H9 (cell line): ENCODE measurements around the gene FUT8. TPM values are rescaled to one million over a fixed set of nuclear protein-coding genes. Genes with fewer than 3 reads are reported as not detected.

Experiments
- DNase-seq: peaks from one replicate; pipeline ENCODE4 v3.0.0-alpha.2; 2017
- H2AFZ ChIP-seq: one replicate; pipeline ENCODE4 v1.6.1; 2013; ENCODE audit warnings: mild to moderate bottlenecking, low read length, control low read depth, moderate library complexity
- H2AK5ac ChIP-seq: 2 replicates; pipeline ENCODE4 v1.6.1; 2013; ENCODE audit warnings: low read length, control low read depth, mixed read lengths; ENCODE audit not compliant: insufficient read length
- H2BK120ac ChIP-seq: one replicate; pipeline ENCODE4 v1.6.1; 2013; ENCODE audit warnings: low read depth, mild to moderate bottlenecking, low read length, control low read depth, inconsistent platforms; ENCODE audit not compliant: poor library complexity, severe bottlenecking
- H2BK12ac ChIP-seq: 2 replicates; pipeline ENCODE4 v1.6.1; 2013; ENCODE audit warnings: low read length, control low read depth, mixed read lengths, low read depth; ENCODE audit not compliant: insufficient read length
- H2BK15ac ChIP-seq: 2 replicates; pipeline ENCODE4 v1.6.1; 2013; ENCODE audit warnings: low read depth, low read length, control low read depth
- H2BK20ac ChIP-seq: one replicate; pipeline ENCODE4 v1.6.1; 2013; ENCODE audit warnings: low read depth, mild to moderate bottlenecking, low read length, control low read depth, inconsistent platforms; ENCODE audit not compliant: poor library complexity, severe bottlenecking
- H2BK5ac ChIP-seq: 2 replicates; pipeline ENCODE4 v1.6.1; 2013; ENCODE audit warnings: low read length, control low read depth, mixed read lengths; ENCODE audit not compliant: insufficient read length
- H3K14ac ChIP-seq: 2 replicates; pipeline ENCODE4 v1.6.1; 2013; ENCODE audit warnings: low read length, control low read depth; ENCODE audit not compliant: insufficient read depth
- H3K18ac ChIP-seq: 2 replicates; pipeline ENCODE4 v1.6.1; 2013; ENCODE audit warnings: low read depth, mild to moderate bottlenecking, mixed read lengths, low read length, control low read depth; ENCODE audit not compliant: insufficient read length
- H3K23ac ChIP-seq: 2 replicates; pipeline ENCODE4 v1.6.1; 2013; ENCODE audit warnings: low read length, control low read depth, mixed read lengths, low read depth; ENCODE audit not compliant: insufficient read length
- H3K23me2 ChIP-seq: 2 replicates; pipeline ENCODE4 v1.6.1; 2013; ENCODE audit warnings: low read depth, mild to moderate bottlenecking, mixed read lengths, low read length, control low read depth; ENCODE audit not compliant: insufficient read length, poor library complexity, severe bottlenecking
- H3K27ac ChIP-seq: 2 replicates; pipeline ENCODE4 v1.5.1; 2013; ENCODE audit warnings: low read length, control low read depth, mixed read lengths, low read depth; ENCODE audit not compliant: insufficient read length
- H3K27me3 ChIP-seq: 2 replicates; pipeline ENCODE4 v1.6.1; 2013; ENCODE audit warnings: low read length, control low read depth, inconsistent platforms; ENCODE audit not compliant: insufficient read depth
- H3K4ac ChIP-seq: 2 replicates; pipeline ENCODE4 v1.6.1; 2013; ENCODE audit warnings: low read depth, mild to moderate bottlenecking, control low read depth, inconsistent platforms, low read length, moderate library complexity
- H3K4me1 ChIP-seq: 2 replicates; pipeline ENCODE4 v1.6.1; 2013; ENCODE audit warnings: low read length, control low read depth, inconsistent platforms; ENCODE audit not compliant: insufficient read depth
- H3K4me2 ChIP-seq: 2 replicates; pipeline ENCODE4 v1.6.1; 2013; ENCODE audit warnings: low read length, control low read depth, mixed read lengths; ENCODE audit not compliant: insufficient read length, insufficient read depth
- H3K56ac ChIP-seq: 2 replicates; pipeline ENCODE4 v1.6.1; 2013; ENCODE audit warnings: low read depth, mild to moderate bottlenecking, mixed read lengths, low read length, control low read depth; ENCODE audit not compliant: insufficient read length
- H3K79me1 ChIP-seq: 2 replicates; pipeline ENCODE4 v1.6.1; 2013; ENCODE audit warnings: low read depth, mild to moderate bottlenecking, moderate library complexity, low read length, control low read depth, inconsistent platforms; ENCODE audit not compliant: insufficient read depth, poor library complexity, severe bottlenecking
- H3K79me2 ChIP-seq: 2 replicates; pipeline ENCODE4 v1.6.1; 2013; ENCODE audit warnings: low read length, control low read depth, inconsistent platforms; ENCODE audit not compliant: insufficient read depth
- H3K9ac ChIP-seq: 2 replicates; pipeline ENCODE4 v1.6.1; 2013; ENCODE audit warnings: low read length, control low read depth, mixed read lengths; ENCODE audit not compliant: insufficient read length; ENCODE audit errors: extremely low read depth
- H3K9me3 ChIP-seq: one replicate; pipeline ENCODE4 v1.6.1; 2013; ENCODE audit warnings: low read depth, low read length, inconsistent platforms; ENCODE audit not compliant: control insufficient read depth
- H3T11ph ChIP-seq: one replicate; pipeline ENCODE4 v1.6.1; 2013; ENCODE audit warnings: mild to moderate bottlenecking, low read length, control low read depth, inconsistent platforms
- H4K20me1 ChIP-seq: one replicate; pipeline ENCODE4 v1.6.1; 2013; ENCODE audit not compliant: control insufficient read depth, insufficient read length, insufficient read depth
- H4K5ac ChIP-seq: 2 replicates; pipeline ENCODE4 v1.6.1; 2013; ENCODE audit warnings: low read depth, mild to moderate bottlenecking, mixed read lengths, low read length, control low read depth; ENCODE audit not compliant: insufficient read length
- H4K8ac ChIP-seq: replicated peaks from 2 replicates; pipeline ENCODE4 v1.6.1; 2013; ENCODE audit warnings: low read length, control low read depth, mixed read lengths, low read depth; ENCODE audit not compliant: insufficient read length
- H4K91ac ChIP-seq: 2 replicates; pipeline ENCODE4 v1.6.1; 2013; ENCODE audit warnings: low read depth, mild to moderate bottlenecking, moderate library complexity, mixed read lengths, low read length, control low read depth; ENCODE audit not compliant: insufficient read length
- H3K27ac Mint-ChIP-seq, 3 experiments: 2 replicates in 2 of 3; 3 replicates in 1 of 3; pipeline ENCODE4 v1.8.0; 2020 to 2021; ENCODE audit warnings: mixed read lengths in 3 of 3, mild to moderate bottlenecking in 1 of 3, moderate library complexity in 1 of 3
- H3K27me3 Mint-ChIP-seq: 2 replicates; pipeline ENCODE4 v1.8.0; 2021; ENCODE audit warnings: low read depth, mild to moderate bottlenecking, moderate library complexity, mixed read lengths
- H3K36me3 Mint-ChIP-seq, 3 experiments: 2 replicates in 2 of 3; 3 replicates in 1 of 3; pipeline ENCODE4 v1.8.0; 2020 to 2021; ENCODE audit warnings: low read depth in 3 of 3, mixed read lengths in 3 of 3; ENCODE audit not compliant: insufficient read depth in 1 of 3
- H3K4me1 Mint-ChIP-seq, 2 experiments: 2 replicates each; pipeline ENCODE4 v1.8.0; 2020; ENCODE audit warnings: mixed read lengths in 2 of 2
- H3K4me3 Mint-ChIP-seq, 2 experiments: 2 replicates in 1 of 2; 3 replicates in 1 of 2; pipeline ENCODE4 v1.8.0; 2020 to 2021; ENCODE audit warnings: mild to moderate bottlenecking in 2 of 2, mixed read lengths in 2 of 2, moderate library complexity in 1 of 2
- H3K9me3 Mint-ChIP-seq, 2 experiments: 2 replicates in 1 of 2; 3 replicates in 1 of 2; pipeline ENCODE4 v1.8.0; 2020; ENCODE audit warnings: mild to moderate bottlenecking in 2 of 2, mixed read lengths in 2 of 2, moderate library complexity in 1 of 2
- WGBS: extraction: QIAGEN DNeasy Blood & Tissue Kit; methylation state at CpG from one replicate; pipeline ENCODE4 v1.1.7; 2013; ENCODE audit warnings: missing lambda C conversion rate, low lambda C conversion rate, mixed read lengths; ENCODE audit not compliant: insufficient read length; ENCODE audit errors: extremely low coverage; 5-methylcytosine and 5-hydroxymethylcytosine counted together
- total RNA-seq: library from RNA; stranded (reverse); gene quantifications from 2 replicates; pipeline ENCODE4 v1.2.1, GENCODE V29; 2021
- TF ChIP-seq, protein P1 (sequence below): fragments of 200-600 bp; sonication (generic); conservative IDR thresholded peaks from 3 replicates; pipeline ENCODE4 v1.8.0; 2021; ENCODE audit warnings: antibody characterized with exemption, mild to moderate bottlenecking

FUT8 gene
- total RNA-seq, 1 experiment from 2014 or later = 44.3 TPM

DNA sequence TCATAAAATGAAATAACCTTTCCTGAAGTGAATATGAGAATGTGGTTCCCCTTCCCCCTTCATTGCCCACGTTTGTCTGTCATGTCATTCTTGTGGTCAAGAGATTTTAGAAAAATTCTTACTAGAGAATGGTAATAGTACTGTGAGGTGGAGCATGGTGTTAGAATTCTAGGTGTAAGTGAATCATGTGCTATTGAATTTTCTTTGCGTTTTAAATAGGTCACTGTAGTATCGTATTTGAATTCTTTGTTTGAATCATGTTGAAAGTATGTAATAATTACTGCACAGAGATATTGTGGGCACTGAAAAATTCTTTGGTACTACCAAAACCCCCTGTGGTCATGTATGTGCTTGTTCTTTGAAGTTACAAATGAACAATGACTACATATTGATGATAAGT lies 49.9 kb downstream of the FUT8 start:
- no peak overlapping the region for H2BK12ac ChIP-seq
- no peak for DNase-seq
- H2BK120ac ChIP-seq = no peak overlapping the region
- no peaks in the 10 kb centered on the region for H3K79me2 ChIP-seq
- no peak overlapping the region for H3K18ac ChIP-seq
- H3K23ac ChIP-seq = no peak overlapping the region
- H4K20me1 ChIP-seq = no peaks in the 10 kb centered on the region
- H3K9ac ChIP-seq = no peak overlapping the region
- H3K27me3 Mint-ChIP-seq = no peaks in the 10 kb centered on the region
- no peaks in the 10 kb centered on the region for H3K79me1 ChIP-seq
- no peak overlapping the region for H4K91ac ChIP-seq
- H3K56ac ChIP-seq = no peak overlapping the region
- no peak overlapping the region for H3K27ac Mint-ChIP-seq
- no peak overlapping the region for H3T11ph ChIP-seq
- H3K23me2 ChIP-seq = no peaks in the 10 kb centered on the region
- no peaks in the 10 kb centered on the region for H3K9me3 ChIP-seq
- H2BK15ac ChIP-seq = no peak overlapping the region
- H3K4me1 Mint-ChIP-seq = peaks cover 4 to 7% of the 10 kb centered on the region in 2 experiments; a peak in 3 of 4 replicates
- no peak overlapping the region for H3K27ac ChIP-seq
- peaks cover 5 to 8% (median 8%) of the 10 kb centered on the region in 3 experiments; a peak in 6 of 7 replicates for H3K36me3 Mint-ChIP-seq
- no peaks in the 10 kb centered on the region for H3K4me1 ChIP-seq
- WGBS = no CpG with 5 or more reads among the region's 3 CpGs
- no peak overlapping the region for H2BK20ac ChIP-seq
- no peak overlapping the region for H4K5ac ChIP-seq
- no peak overlapping the region for H3K4me3 Mint-ChIP-seq
- H3K4ac ChIP-seq = no peak overlapping the region
- no peak overlapping the region for H2BK5ac ChIP-seq
- TF ChIP-seq, protein P1, sequence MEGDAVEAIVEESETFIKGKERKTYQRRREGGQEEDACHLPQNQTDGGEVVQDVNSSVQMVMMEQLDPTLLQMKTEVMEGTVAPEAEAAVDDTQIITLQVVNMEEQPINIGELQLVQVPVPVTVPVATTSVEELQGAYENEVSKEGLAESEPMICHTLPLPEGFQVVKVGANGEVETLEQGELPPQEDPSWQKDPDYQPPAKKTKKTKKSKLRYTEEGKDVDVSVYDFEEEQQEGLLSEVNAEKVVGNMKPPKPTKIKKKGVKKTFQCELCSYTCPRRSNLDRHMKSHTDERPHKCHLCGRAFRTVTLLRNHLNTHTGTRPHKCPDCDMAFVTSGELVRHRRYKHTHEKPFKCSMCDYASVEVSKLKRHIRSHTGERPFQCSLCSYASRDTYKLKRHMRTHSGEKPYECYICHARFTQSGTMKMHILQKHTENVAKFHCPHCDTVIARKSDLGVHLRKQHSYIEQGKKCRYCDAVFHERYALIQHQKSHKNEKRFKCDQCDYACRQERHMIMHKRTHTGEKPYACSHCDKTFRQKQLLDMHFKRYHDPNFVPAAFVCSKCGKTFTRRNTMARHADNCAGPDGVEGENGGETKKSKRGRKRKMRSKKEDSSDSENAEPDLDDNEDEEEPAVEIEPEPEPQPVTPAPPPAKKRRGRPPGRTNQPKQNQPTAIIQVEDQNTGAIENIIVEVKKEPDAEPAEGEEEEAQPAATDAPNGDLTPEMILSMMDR = no peak
- no peak overlapping the region for H3K14ac ChIP-seq
- no peak overlapping the region for H3K4me2 ChIP-seq
- no peak overlapping the region for H2AK5ac ChIP-seq
- no peaks in the 10 kb centered on the region for H3K9me3 Mint-ChIP-seq
- no peaks in the 10 kb centered on the region for H3K27me3 ChIP-seq
- H4K8ac ChIP-seq = no peak overlapping the region
- no peak overlapping the region for H2AFZ ChIP-seq
